ENCODE results near the gene DHRSX.
"Not testable (repeated sequence)": the region's sequence is repeated elsewhere in the genome, so short reads cannot be mapped to it uniquely, and the experiment has no call there.

The DHRSX gene

GRCh38 chrX:2383735-2384134, 117.0 kb downstream of the DHRSX start:
- H3K4me3 ChIP-seq (ENCODE audit: low read depth, low read length): no peak overlapping the region
- no peak for TF ChIP-seq MYC (IDR thresholded peaks at IDR 0.05; ENCODE audit: low read depth, low read length)
- no peak for TF ChIP-seq CTCF (IDR thresholded peaks at IDR 0.05; ENCODE audit: low read depth, low read length)
- TF ChIP-seq MAX (IDR thresholded peaks at IDR 0.05; ENCODE audit: low read depth, low read length): no peak
- TF ChIP-seq POLR2A (IDR thresholded peaks at IDR 0.05; ENCODE audit: extremely low read depth, insufficient read length): no peak
- no peak for DNase-seq (ENCODE audit: low read depth)

GRCh38 chrX:2383144-2383543, 117.6 kb downstream of the DHRSX start:
- H3K4me3 ChIP-seq (ENCODE audit: low read depth, low read length): no peak overlapping the region
- DNase-seq (ENCODE audit: low read depth): no peak
- TF ChIP-seq POLR2A (IDR thresholded peaks at IDR 0.05; ENCODE audit: extremely low read depth, insufficient read length) (no peak), CTCF (IDR thresholded peaks at IDR 0.05; ENCODE audit: low read depth, low read length) (no peak), MAX (IDR thresholded peaks at IDR 0.05; ENCODE audit: low read depth, low read length) (no peak), MYC (IDR thresholded peaks at IDR 0.05; ENCODE audit: low read depth, low read length) (no peak)

- not testable (repeated sequence) for DNase-seq (ENCODE audit: low read depth); H3K4me3 ChIP-seq (ENCODE audit: low read depth, low read length)
Observed at GRCh38 chrX:2382433-2383048, 118.2 kb downstream of the DHRSX start.

- no peak for DNase-seq (ENCODE audit: low read depth)
- H3K4me3 ChIP-seq (ENCODE audit: low read depth, low read length): no peak overlapping the region
- TF ChIP-seq CTCF (IDR thresholded peaks at IDR 0.05; ENCODE audit: low read depth, low read length): no peak
- no peak for TF ChIP-seq POLR2A (IDR thresholded peaks at IDR 0.05; ENCODE audit: extremely low read depth, insufficient read length)
- TF ChIP-seq MYC (IDR thresholded peaks at IDR 0.05; ENCODE audit: low read depth, low read length): no peak
- no peak for TF ChIP-seq MAX (IDR thresholded peaks at IDR 0.05; ENCODE audit: low read depth, low read length)
Observed at GRCh38 chrX:2376166-2376565, 124.6 kb downstream of the DHRSX start.

- DNase-seq (ENCODE audit: low read depth): no peak
- TF ChIP-seq CTCF (IDR thresholded peaks at IDR 0.05; ENCODE audit: low read depth, low read length) (no peak), MAX (IDR thresholded peaks at IDR 0.05; ENCODE audit: low read depth, low read length) (no peak), MYC (IDR thresholded peaks at IDR 0.05; ENCODE audit: low read depth, low read length) (no peak), POLR2A (IDR thresholded peaks at IDR 0.05; ENCODE audit: extremely low read depth, insufficient read length) (no peak)
- H3K4me3 ChIP-seq (ENCODE audit: low read depth, low read length): no peak overlapping the region
Observed at GRCh38 chrX:2374086-2374485, 126.7 kb downstream of the DHRSX start.

- H3K4me3 ChIP-seq (ENCODE audit: low read depth, low read length): no peak overlapping the region
- TF ChIP-seq POLR2A (IDR thresholded peaks at IDR 0.05; ENCODE audit: extremely low read depth, insufficient read length) (no peak), MYC (IDR thresholded peaks at IDR 0.05; ENCODE audit: low read depth, low read length) (no peak), MAX (IDR thresholded peaks at IDR 0.05; ENCODE audit: low read depth, low read length) (no peak), CTCF (IDR thresholded peaks at IDR 0.05; ENCODE audit: low read depth, low read length) (no peak)
- DNase-seq (ENCODE audit: low read depth): no peak
Observed at GRCh38 chrX:2373615-2374014, 127.2 kb downstream of the DHRSX start.

Measured in NB4 (cell line).